Endodermal cell (in vitro differentiated cells): Measurements from ENCODE around the gene AKAP13. TPM values are rescaled to one million over a fixed set of nuclear protein-coding genes. Genes with fewer than 3 reads are reported as not detected.
A peak's percentile ranks its signal among the peaks of the same experiment; 100 is the strongest.

ENCODE experiments used
- DNase-seq: peaks from one replicate; pipeline ENCODE4 v3.0.0-alpha.2; 2017
- H3K27ac ChIP-seq: 2 replicates; pipeline ENCODE4 v1.5.1; 2013; ENCODE audit warnings: mild to moderate bottlenecking, low read depth, low read length, moderate library complexity
- H3K27me3 ChIP-seq: 2 replicates; pipeline ENCODE4 v1.6.1; 2013; ENCODE audit warnings: mild to moderate bottlenecking, low read length, moderate library complexity; ENCODE audit not compliant: insufficient read depth, control insufficient read depth, poor library complexity, severe bottlenecking
- H3K36me3 ChIP-seq: 2 replicates; pipeline ENCODE4 v1.7.0; 2013; ENCODE audit warnings: mild to moderate bottlenecking, low read length, moderate library complexity; ENCODE audit not compliant: control insufficient read depth, insufficient read depth
- H3K4me1 ChIP-seq: one replicate; pipeline ENCODE4 v1.7.0; 2013; ENCODE audit warnings: low read length; ENCODE audit not compliant: control insufficient read depth, insufficient read depth
- H3K4me3 ChIP-seq: 2 replicates; pipeline ENCODE4 v1.5.1; 2013; ENCODE audit warnings: mild to moderate bottlenecking, low read length, moderate library complexity
- H3K9ac ChIP-seq: 2 replicates; pipeline ENCODE4 v1.6.1; 2013; ENCODE audit warnings: mild to moderate bottlenecking, low read length, moderate library complexity; ENCODE audit not compliant: poor library complexity, severe bottlenecking; ENCODE audit errors: extremely low read depth
- H3K9me3 ChIP-seq: 2 replicates; pipeline ENCODE4 v1.6.1; 2013; ENCODE audit warnings: mild to moderate bottlenecking, low read length, moderate library complexity; ENCODE audit not compliant: control insufficient read depth
- H3K27ac Mint-ChIP-seq: 2 replicates; pipeline ENCODE4 v1.8.0; 2020; ENCODE audit warnings: mixed read lengths
- H3K27me3 Mint-ChIP-seq: 2 replicates; pipeline ENCODE4 v1.8.0; 2021; ENCODE audit warnings: mild to moderate bottlenecking, mixed read lengths; ENCODE audit not compliant: insufficient read depth
- H3K36me3 Mint-ChIP-seq: 2 replicates; pipeline ENCODE4 v1.8.0; 2020; ENCODE audit warnings: low read depth, mixed read lengths
- H3K4me1 Mint-ChIP-seq: 2 replicates; pipeline ENCODE4 v1.8.0; 2020; ENCODE audit warnings: mixed read lengths
- H3K4me3 Mint-ChIP-seq: 2 replicates; pipeline ENCODE4 v1.8.0; 2020; ENCODE audit warnings: mild to moderate bottlenecking, moderate library complexity, mixed read lengths
- H3K9me3 Mint-ChIP-seq: 2 replicates; pipeline ENCODE4 v1.8.0; 2020; ENCODE audit warnings: mild to moderate bottlenecking, mixed read lengths
- CTCF ChIP-seq: fragments of 200-600 bp; sonication (generic); conservative IDR thresholded peaks from 2 replicates; pipeline ENCODE4 v1.5.0; 2021; ENCODE audit warnings: antibody characterized with exemption, mild to moderate bottlenecking
- WGBS, 2 experiments: methylation state at CpG; one replicate each; pipeline versions ENCODE4 v1.1.5 to v1.1.7; 2013; ENCODE audit warnings: missing lambda C conversion rate in 2 of 2, mixed read lengths in 1 of 2; ENCODE audit not compliant: insufficient coverage in 1 of 2, insufficient read length in 1 of 2; 5-methylcytosine and 5-hydroxymethylcytosine counted together
- total RNA-seq, 2 donors: library from RNA; stranded (reverse); fragmentation: NEBNext Ultra II Directional in 1 of 2; extraction: Animal tissue kit (Norgen Biotek cat#: 25700) in 1 of 2; gene quantifications; 2 replicates in 1 of 2; 3 replicates in 1 of 2; pipeline ENCODE4 v1.2.1, GENCODE V29; 2021

Gene AKAP13
- total RNA-seq, 2 donors from 2014 or later = 115 to 131 TPM

- H3K4me3 Mint-ChIP-seq = no peak overlapping the region
- no peak overlapping the region for H3K27ac Mint-ChIP-seq
Observed at GRCh38 chr15:85333132-85333831, 47.1 kb upstream of the AKAP13 start.

GRCh38 chr15:85334241-85334640 lies 46.2 kb upstream of the AKAP13 start:
- Histone ChIP-seq H3K4me1 (peaks cover 11% of the 10 kb centered on the region), H3K9me3 (no peaks in the 10 kb centered on the region), H3K36me3 (no peaks in the 10 kb centered on the region), H3K27me3 (no peaks in the 10 kb centered on the region), H3K4me3 (no peak overlapping the region), H3K9ac (no peak overlapping the region), H3K27ac (no peak overlapping the region)
- Mint-ChIP-seq H3K27me3 (peaks cover 7% of the 10 kb centered on the region), H3K36me3 (no peaks in the 10 kb centered on the region), H3K27ac (no peak overlapping the region), H3K4me3 (no peak overlapping the region), H3K4me1 (peaks cover 46% of the 10 kb centered on the region), H3K9me3 (no peaks in the 10 kb centered on the region)
- 93 to 94% methylated on average over 5 to 6 of the region's 6 CpGs for WGBS, 2 experiments
- no peak for TF ChIP-seq CTCF
- no peak for DNase-seq

More at GRCh38 chr15:85333132-85333831, 47.1 kb upstream of the AKAP13 start:
- Histone ChIP-seq H3K4me1 (peaks cover 11% of the 10 kb centered on the region), H3K27ac (no peak overlapping the region), H3K36me3 (no peaks in the 10 kb centered on the region), H3K9ac (no peak overlapping the region), H3K27me3 (no peaks in the 10 kb centered on the region), H3K9me3 (no peaks in the 10 kb centered on the region), H3K4me3 (no peak overlapping the region)
- 94 to 95% methylated on average over 6 of the region's 6 CpGs for WGBS, 2 experiments
- no peak for TF ChIP-seq CTCF
- no peak for DNase-seq
- Mint-ChIP-seq H3K36me3 (no peaks in the 10 kb centered on the region), H3K27me3 (peaks cover 9% of the 10 kb centered on the region), H3K4me1 (peaks cover 48% of the 10 kb centered on the region), H3K9me3 (no peaks in the 10 kb centered on the region)

GRCh38 chr15:85335193-85335942 lies 45.0 kb upstream of the AKAP13 start:
- peak; percentile 61 for DNase-seq
- peak overlapping the region; percentile 93 for H3K27ac Mint-ChIP-seq
- Histone ChIP-seq H3K27me3 (no peaks in the 10 kb centered on the region), H3K9ac (peak overlapping the region; percentile 9), H3K4me1 (peaks cover 11% of the 10 kb centered on the region), H3K4me3 (no peak overlapping the region), H3K36me3 (no peaks in the 10 kb centered on the region), H3K27ac (no peak overlapping the region), H3K9me3 (no peaks in the 10 kb centered on the region)
- H3K4me1 Mint-ChIP-seq = peaks cover 37% of the 10 kb centered on the region
- 72 to 76% methylated on average over 13 of the region's 13 CpGs for WGBS, 2 experiments
- H3K4me3 Mint-ChIP-seq = no peak overlapping the region
- H3K27me3 Mint-ChIP-seq = no peaks in the 10 kb centered on the region
- H3K9me3 Mint-ChIP-seq = no peaks in the 10 kb centered on the region
- H3K36me3 Mint-ChIP-seq = no peaks in the 10 kb centered on the region
- TF ChIP-seq CTCF = peak; percentile 54
